HepG2 (cell line): ENCODE data around the gene ULBP1. TPM values are rescaled to one million over a fixed set of nuclear protein-coding genes. Genes with fewer than 3 reads are reported as not detected.

Experiments used
- ATAC-seq: fragments of 200-7000 bp; cut with Tn5 transposase; 3 replicates; pipeline ENCODE4 v1.9.1; 2020; ENCODE audit warnings: mild to moderate bottlenecking, moderate library complexity
- BruUV-seq: library from RNA; stranded (reverse); fragments of 400-500 nt; replicated peaks from 2 replicates; lab custom pipeline; 2021; lab: Mats Ljungman, UMichigan
- CTCF ChIA-PET: fragments of 300-600 bp; formaldehyde crosslinking; extraction: SDS; loops from one replicate; lab custom pipeline; 2021; ENCODE audit warnings: low total read pairs, inconsistent platforms, low intra/inter-chr PET ratio; lab: Yijun Ruan, JAX
- POLR2A ChIA-PET: fragments of 350-600 bp; sonication (Branson Sonifier 250); formaldehyde crosslinking; loops from one replicate; lab custom pipeline; 2020; ENCODE audit warnings: antibody characterized with exemption, inconsistent platforms; lab: Yijun Ruan, JAX
- DNase-seq: peaks from one replicate; pipeline ENCODE4 v3.0.0-alpha.2; 2015; ENCODE audit warnings: low spot score
- FAIRE-seq: peaks from 3 replicates; lab custom pipeline; 2011; peaks lifted over from hg19 to GRCh38; lab: Jason Lieb, UNC
- H2AFZ ChIP-seq: one replicate; pipeline ENCODE4 v1.6.1; 2011; ENCODE audit warnings: low read length, inconsistent platforms
- H3K27ac ChIP-seq: fragments of 300-600 bp; 3 replicates; pipeline ENCODE4 v1.8.0; 2011; ENCODE audit warnings: mixed run types, mild to moderate bottlenecking, mixed read lengths, low read length, inconsistent platforms; ENCODE audit not compliant: insufficient read depth; ENCODE audit errors: extremely low read length
- H3K27me3 ChIP-seq, 2 experiments: fragments of 200-600 bp in 1 of 2; 2 replicates in 1 of 2; 3 replicates in 1 of 2; pipeline versions ENCODE4 v1.6.0 to v1.8.0; 2011; ENCODE audit warnings: low read length in 2 of 2, mild to moderate bottlenecking in 2 of 2, moderate library complexity in 2 of 2, inconsistent platforms in 1 of 2; ENCODE audit not compliant: insufficient read depth in 2 of 2, control insufficient read depth in 1 of 2
- H3K36me3 ChIP-seq, 2 experiments: fragments of 200-600 bp in 1 of 2; replicated peaks in 1 of 2; 2 replicates in 1 of 2; 3 replicates in 1 of 2; pipeline versions ENCODE4 v1.5.1 to v1.8.0; 2011; ENCODE audit warnings: low read length in 2 of 2, inconsistent platforms in 1 of 2; ENCODE audit not compliant: insufficient read depth in 2 of 2, control insufficient read depth in 1 of 2
- H3K4me1 ChIP-seq: 2 replicates; pipeline ENCODE4 v1.5.1; 2012; ENCODE audit warnings: low read length, inconsistent platforms; ENCODE audit not compliant: insufficient read depth
- H3K4me2 ChIP-seq: 2 replicates; pipeline ENCODE4 v1.6.0; 2011; ENCODE audit warnings: low read depth, low read length, inconsistent platforms
- H3K4me3 ChIP-seq, 3 experiments: fragments of 200-600 bp in 1 of 3; sonication (generic), shearing (Covaris generic) in 1 of 3; replicated peaks in 1 of 3; 2 replicates each; pipeline ENCODE4 v1.5.1; 2011 to 2016; ENCODE audit warnings: low read length in 3 of 3, inconsistent platforms in 2 of 3, low read depth in 2 of 3, mild to moderate bottlenecking in 2 of 3, control low read depth in 1 of 3, mixed read lengths in 1 of 3; ENCODE audit not compliant: insufficient read depth in 1 of 3
- H3K79me2 ChIP-seq: one replicate; pipeline ENCODE4 v1.6.1; 2011; ENCODE audit warnings: low read length, inconsistent platforms; ENCODE audit not compliant: insufficient read depth
- H3K9ac ChIP-seq: 2 replicates; pipeline ENCODE4 v1.6.0; 2011; ENCODE audit warnings: mild to moderate bottlenecking, low read depth, low read length, inconsistent platforms; ENCODE audit not compliant: insufficient read depth
- H3K9me3 ChIP-seq: 2 replicates; pipeline ENCODE4 v1.5.1; 2012; ENCODE audit warnings: mild to moderate bottlenecking, low read length
- H4K20me1 ChIP-seq: 2 replicates; pipeline ENCODE4 v1.6.0; 2011; ENCODE audit warnings: inconsistent platforms, mild to moderate bottlenecking, low read length, moderate library complexity; ENCODE audit not compliant: insufficient read depth
- HHEX ChIP-seq: IDR thresholded peaks from 2 replicates; pipeline ENCODE4 v1.6.1; 2016; ENCODE audit warnings: control low read depth
- HOXA5 ChIP-seq: sonication (generic); formaldehyde crosslinking; IDR thresholded peaks from 2 replicates; pipeline ENCODE4 v1.4.0; 2020; ENCODE audit warnings: missing genetic modification reagents
- LCORL ChIP-seq, 2 experiments: fragments of 450-650 bp in 1 of 2; sonication (generic) in 1 of 2; formaldehyde crosslinking in 1 of 2; IDR thresholded peaks; 2 replicates each; pipeline versions ENCODE4 v1.5.0 to v1.6.1; 2017 to 2020; ENCODE audit warnings: antibody characterized with exemption in 1 of 2, missing genetic modification reagents in 1 of 2
- MZF1 ChIP-seq: sonication (generic); formaldehyde crosslinking; IDR thresholded peaks from 2 replicates; pipeline ENCODE4 v1.8.1; 2023; ENCODE audit warnings: mild to moderate bottlenecking, missing genetic modification reagents, borderline replicate concordance
- RARA ChIP-seq: IDR thresholded peaks from 2 replicates; pipeline ENCODE4 v1.6.1; 2016; ENCODE audit warnings: missing genetic modification reagents, missing compliant biosample characterization
- ZFX ChIP-seq: sonication (generic); formaldehyde crosslinking; IDR thresholded peaks from 2 replicates; pipeline ENCODE4 v1.4.0; 2020; ENCODE audit warnings: mild to moderate bottlenecking, low read depth, missing genetic modification reagents, moderate library complexity
- WGBS: methylation state at CpG from one replicate; pipeline ENCODE4 v1.1.6; 2017; ENCODE audit warnings: low lambda C conversion rate; 5-methylcytosine and 5-hydroxymethylcytosine counted together
- in situ Hi-C: cut with HindIII; loops from 2 replicates; pipeline ENCODE4 v1.10.0; 2017; ENCODE audit warnings: low pct_unique_long_range_greater_than_20kb; ENCODE audit not compliant: extremely low pct_ligation_motif_present
- intact Hi-C: fragments of 100-400 bp; cut with micrococcal nuclease; formaldehyde crosslinking; loops from one replicate; pipeline ENCODE4 v1.10.0; 2022; ENCODE audit not compliant: unreplicated experiment
- polyA plus RNA-seq, 8 experiments: library from polyadenylated mRNA; depleted of rRNA in 3 of 8; stranded (reverse) in 7 of 8; unstranded in 1 of 8; fragments of >200 nt; fragmentation: Illumina TruSeq in 4 of 8; extraction: Trizol in 4 of 8; gene quantifications; 2 replicates each; pipeline versions ENCODE4 v1.2.1 to v1.2.3, GENCODE V29; 2011 to 2016; ENCODE audit warnings: low read depth in 4 of 8, missing spikeins in 1 of 8, mixed read lengths in 1 of 8; ENCODE audit not compliant: insufficient read depth in 1 of 8
- total RNA-seq, 5 experiments: library from RNA; depleted of rRNA; stranded (reverse); fragments of >200 nt; fragmentation: Illumina TruSeq; extraction: Trizol; gene quantifications; 2 replicates each; pipeline ENCODE4 v1.2.3, GENCODE V29; 2016; ENCODE audit warnings: low read depth in 1 of 5
- TF ChIP-seq, protein P1 (sequence below): sonication (generic); formaldehyde crosslinking; IDR thresholded peaks from 2 replicates; pipeline ENCODE4 v1.4.0; 2020; ENCODE audit warnings: missing genetic modification reagents, borderline replicate concordance
- TF ChIP-seq, protein P2 (sequence below): sonication (generic); formaldehyde crosslinking; IDR thresholded peaks from 2 replicates; pipeline ENCODE4 v1.5.0; 2020; ENCODE audit warnings: missing genetic modification reagents, mild to moderate bottlenecking, borderline replicate concordance
- TF ChIP-seq, protein P3 (sequence below): sonication (generic); formaldehyde crosslinking; IDR thresholded peaks from 2 replicates; pipeline ENCODE4 v1.8.1; 2023; ENCODE audit warnings: mild to moderate bottlenecking, missing genetic modification reagents, borderline replicate concordance

ULBP1 gene
- total and polyA plus RNA-seq, 2 of the 13 experiments (the other 11 are each of a cell fraction or from before 2014, with no cell fraction given) = 0.04 to 0.09 TPM

DNA sequence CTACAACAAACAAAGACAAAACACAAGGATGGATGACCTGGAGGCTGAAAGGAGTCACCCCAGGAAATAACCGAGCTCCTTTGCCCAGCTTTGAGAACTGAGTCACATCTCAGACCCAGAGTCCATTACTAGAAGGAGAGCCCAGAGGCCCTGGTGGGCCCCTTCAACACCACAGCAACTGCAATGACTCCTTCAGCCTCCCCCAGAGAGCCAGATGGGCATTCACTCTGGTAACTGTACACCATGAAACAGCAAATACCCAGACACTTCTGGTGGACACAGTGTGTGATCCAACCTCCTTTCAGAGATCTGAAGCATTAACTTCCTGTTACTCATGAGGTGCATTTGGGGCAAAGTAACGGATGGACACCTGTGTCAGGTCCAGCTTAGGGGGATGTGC, 39.0 kb downstream of the ULBP1 start:
- peaks cover 5 to 24% of the 10 kb centered on the region in 2 experiments; a peak in 3 of 5 replicates for H3K27me3 ChIP-seq
- ATAC-seq (no peak), DNase-seq (no peak), FAIRE-seq (no peak)
- no TSS peak for BruUV-seq
- CTCF ChIA-PET = no interaction called here
- H3K4me1 ChIP-seq = peaks cover 13% of the 10 kb centered on the region; the same call in 1 of the 2 replicates
- POLR2A ChIA-PET = no interaction called here
- in situ Hi-C loops (loop anchor here (10.0 kb wide), 1 partner anchor 158 kb away; no protein-coding TSS in a partner anchor), intact Hi-C loops (no loop called here)
- no peak overlapping the region for H3K27ac ChIP-seq
- no peaks in the 10 kb centered on the region for H4K20me1 ChIP-seq
- WGBS = 38% methylated on average over 2 of the region's 2 CpGs
- H3K4me2 ChIP-seq = no peak overlapping the region
- H3K9me3 ChIP-seq = no peaks in the 10 kb centered on the region
- H3K4me3 ChIP-seq = no peak overlapping the region
- H3K9ac ChIP-seq = no peak overlapping the region
- no peaks in the 10 kb centered on the region for H3K79me2 ChIP-seq
- no peaks in the 10 kb centered on the region for H3K36me3 ChIP-seq
- no peak overlapping the region for H2AFZ ChIP-seq
- TF ChIP-seq MZF1 (CRISPR knock-in tag) (no peak), ZFX (CRISPR knock-in tag) (no peak), HOXA5 (CRISPR knock-in tag) (no peak), LCORL (IDR thresholded peaks at IDR 0.05) (no peak), LCORL (CRISPR knock-in tag; IDR thresholded peaks at IDR 0.05) (no peak), HHEX (CRISPR knock-in tag) (no peak), RARA (no peak)
- TF ChIP-seq, protein P1, sequence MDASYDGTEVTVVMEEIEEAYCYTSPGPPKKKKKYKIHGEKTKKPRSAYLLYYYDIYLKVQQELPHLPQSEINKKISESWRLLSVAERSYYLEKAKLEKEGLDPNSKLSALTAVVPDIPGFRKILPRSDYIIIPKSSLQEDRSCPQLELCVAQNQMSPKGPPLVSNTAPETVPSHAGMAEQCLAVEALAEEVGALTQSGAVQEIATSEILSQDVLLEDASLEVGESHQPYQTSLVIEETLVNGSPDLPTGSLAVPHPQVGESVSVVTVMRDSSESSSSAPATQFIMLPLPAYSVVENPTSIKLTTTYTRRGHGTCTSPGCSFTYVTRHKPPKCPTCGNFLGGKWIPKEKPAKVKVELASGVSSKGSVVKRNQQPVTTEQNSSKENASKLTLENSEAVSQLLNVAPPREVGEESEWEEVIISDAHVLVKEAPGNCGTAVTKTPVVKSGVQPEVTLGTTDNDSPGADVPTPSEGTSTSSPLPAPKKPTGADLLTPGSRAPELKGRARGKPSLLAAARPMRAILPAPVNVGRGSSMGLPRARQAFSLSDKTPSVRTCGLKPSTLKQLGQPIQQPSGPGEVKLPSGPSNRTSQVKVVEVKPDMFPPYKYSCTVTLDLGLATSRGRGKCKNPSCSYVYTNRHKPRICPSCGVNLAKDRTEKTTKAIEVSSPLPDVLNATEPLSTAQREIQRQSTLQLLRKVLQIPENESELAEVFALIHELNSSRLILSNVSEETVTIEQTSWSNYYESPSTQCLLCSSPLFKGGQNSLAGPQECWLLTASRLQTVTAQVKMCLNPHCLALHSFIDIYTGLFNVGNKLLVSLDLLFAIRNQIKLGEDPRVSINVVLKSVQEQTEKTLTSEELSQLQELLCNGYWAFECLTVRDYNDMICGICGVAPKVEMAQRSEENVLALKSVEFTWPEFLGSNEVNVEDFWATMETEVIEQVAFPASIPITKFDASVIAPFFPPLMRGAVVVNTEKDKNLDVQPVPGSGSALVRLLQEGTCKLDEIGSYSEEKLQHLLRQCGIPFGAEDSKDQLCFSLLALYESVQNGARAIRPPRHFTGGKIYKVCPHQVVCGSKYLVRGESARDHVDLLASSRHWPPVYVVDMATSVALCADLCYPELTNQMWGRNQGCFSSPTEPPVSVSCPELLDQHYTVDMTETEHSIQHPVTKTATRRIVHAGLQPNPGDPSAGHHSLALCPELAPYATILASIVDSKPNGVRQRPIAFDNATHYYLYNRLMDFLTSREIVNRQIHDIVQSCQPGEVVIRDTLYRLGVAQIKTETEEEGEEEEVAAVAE (CRISPR knock-in tag) = no peak
- TF ChIP-seq, protein P2, sequence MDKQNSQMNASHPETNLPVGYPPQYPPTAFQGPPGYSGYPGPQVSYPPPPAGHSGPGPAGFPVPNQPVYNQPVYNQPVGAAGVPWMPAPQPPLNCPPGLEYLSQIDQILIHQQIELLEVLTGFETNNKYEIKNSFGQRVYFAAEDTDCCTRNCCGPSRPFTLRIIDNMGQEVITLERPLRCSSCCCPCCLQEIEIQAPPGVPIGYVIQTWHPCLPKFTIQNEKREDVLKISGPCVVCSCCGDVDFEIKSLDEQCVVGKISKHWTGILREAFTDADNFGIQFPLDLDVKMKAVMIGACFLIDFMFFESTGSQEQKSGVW (CRISPR knock-in tag) = no peak
- TF ChIP-seq, protein P3, sequence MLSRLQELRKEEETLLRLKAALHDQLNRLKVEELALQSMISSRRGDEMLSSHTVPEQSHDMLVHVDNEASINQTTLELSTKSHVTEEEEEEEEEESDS (CRISPR knock-in tag) = no peak
